ENCODE data around the gene CNIH2.
"Not testable (repeated sequence)": the region's sequence is repeated elsewhere in the genome, so short reads cannot be mapped to it uniquely, and the experiment has no call there.

The CNIH2 gene

DNA sequence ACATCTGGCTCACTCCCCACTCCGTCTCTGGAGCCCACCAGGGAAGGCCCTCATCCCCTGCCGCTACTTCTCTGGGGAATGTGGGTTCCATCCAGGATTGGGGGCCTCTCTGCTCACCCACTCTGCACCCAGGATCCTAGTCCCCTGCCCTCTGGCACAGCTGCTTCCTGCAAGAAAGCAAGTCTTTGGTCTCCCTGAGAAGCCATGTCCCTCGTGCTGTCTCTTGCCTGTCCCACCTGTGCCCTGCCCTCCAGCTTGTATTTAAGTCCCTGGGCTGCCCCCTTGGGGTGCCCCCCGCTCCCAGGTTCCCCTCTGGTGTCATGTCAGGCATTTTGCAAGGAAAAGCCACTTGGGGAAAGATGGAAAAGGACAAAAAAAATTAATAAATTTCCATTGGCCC lies 911 bp upstream of the CNIH2 start:
- not testable (repeated sequence) for DNase-seq (ENCODE audit: low read depth)

DNA sequence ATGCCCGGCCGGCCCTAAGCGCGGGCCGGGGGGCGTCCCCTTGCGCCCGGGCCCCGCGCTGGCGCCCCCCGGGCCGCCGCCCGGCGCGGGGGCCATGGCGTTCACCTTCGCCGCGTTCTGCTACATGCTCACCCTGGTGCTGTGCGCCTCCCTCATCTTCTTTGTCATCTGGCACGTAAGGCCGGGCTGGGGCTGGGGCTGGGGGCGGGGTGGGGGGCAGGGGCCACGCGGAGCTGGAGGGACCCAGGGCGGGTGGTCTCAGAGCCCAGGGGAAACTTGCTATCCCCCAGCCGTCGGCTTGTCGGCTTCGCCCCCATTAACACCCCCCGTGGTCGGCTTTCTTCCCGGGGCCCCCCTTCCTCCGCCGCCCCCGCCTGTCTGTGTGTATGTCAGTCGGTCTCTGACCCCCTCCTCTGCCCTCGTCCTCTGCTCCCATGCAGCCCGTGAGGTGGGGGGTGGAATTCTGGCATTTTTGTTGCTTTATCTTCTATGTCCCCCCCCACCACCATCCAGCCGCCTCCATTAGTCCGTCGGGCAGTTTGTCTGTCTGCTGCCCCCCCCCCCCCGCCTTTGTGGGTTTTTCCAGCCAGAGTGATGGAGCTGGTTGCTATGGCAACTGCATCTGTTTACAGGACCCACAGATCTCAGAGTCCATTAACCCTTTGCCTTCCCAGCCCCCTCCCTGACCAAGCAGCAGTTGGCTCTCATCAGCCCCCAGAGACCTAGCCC lies 552 bp downstream of the CNIH2 start:
- no peak for DNase-seq (ENCODE audit: low read depth)

DNA sequence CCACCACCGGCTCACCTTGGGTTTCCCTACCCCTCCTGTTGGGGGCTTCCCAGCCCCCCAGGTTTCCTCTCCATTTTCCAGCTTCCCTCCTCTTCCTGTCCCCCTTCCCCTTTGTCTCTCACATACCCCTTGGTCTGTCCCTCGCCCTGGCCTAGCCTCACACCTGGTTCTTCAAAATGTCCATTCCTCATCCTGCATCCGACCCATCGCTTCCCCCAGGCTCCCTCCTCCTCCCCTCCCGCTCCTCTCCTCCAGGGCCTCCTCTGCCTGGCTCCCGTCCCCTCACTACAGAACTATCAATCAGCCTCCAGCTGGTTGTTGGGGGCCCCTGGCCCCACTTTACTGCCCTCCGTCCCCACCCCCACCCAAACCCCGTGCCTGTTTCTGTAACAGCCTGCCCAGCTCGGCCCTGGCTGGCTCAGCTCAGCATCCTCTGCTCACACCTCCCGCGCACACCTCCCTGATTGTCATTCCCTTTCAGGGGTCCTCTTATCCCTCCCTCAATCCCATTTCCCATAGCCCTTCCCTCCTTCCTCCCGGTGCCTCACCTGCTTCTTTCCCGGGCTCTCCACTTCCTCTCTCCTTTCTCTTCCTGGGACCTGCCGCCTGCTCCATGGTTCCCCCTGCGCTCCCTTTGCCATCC lies 1.2 kb downstream of the CNIH2 start:
- no peak for DNase-seq (ENCODE audit: low read depth)

DNA sequence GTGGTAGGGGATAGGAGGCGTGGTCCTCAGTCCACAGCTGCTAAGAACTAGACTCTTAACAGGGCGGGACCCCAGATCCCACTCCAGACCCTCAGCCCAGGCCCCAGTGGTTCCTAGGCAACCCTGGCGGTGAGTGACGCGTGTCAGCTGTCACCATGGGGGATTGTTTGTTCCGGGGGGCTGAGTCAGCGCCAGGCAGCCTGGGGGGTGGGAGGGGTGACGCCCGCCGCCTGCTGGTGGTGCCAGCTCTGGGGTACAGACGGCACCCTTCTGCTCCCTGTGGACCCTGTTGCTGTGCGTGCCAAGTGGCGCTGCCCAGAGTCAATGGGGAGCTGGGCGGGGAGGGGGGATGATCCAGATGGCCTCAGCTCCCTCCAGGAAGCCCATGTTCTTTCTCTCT lies 2.5 kb downstream of the CNIH2 start:
- no peak for DNase-seq (ENCODE audit: low read depth)

DNA sequence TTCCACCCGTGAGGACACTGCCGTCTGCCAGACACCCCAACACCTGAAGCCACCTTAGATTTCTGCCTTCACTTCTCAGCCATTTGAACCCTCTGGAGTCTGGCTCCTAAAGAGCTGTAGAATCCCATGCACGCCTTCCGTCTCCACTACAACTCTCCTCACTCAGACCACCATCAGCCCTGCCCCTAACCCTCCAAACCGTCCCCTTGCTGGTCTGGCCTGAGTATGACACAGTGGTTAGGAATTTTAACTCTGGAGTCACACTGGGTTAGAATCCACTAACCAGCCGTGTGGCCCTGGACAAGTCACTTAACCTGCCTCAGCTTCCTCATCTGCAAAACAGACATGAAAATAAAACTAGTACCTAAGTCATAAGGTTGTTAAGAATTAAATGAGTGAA lies 3.0 kb downstream of the CNIH2 start:
- DNase-seq (ENCODE audit: low read depth) = no peak

DNA sequence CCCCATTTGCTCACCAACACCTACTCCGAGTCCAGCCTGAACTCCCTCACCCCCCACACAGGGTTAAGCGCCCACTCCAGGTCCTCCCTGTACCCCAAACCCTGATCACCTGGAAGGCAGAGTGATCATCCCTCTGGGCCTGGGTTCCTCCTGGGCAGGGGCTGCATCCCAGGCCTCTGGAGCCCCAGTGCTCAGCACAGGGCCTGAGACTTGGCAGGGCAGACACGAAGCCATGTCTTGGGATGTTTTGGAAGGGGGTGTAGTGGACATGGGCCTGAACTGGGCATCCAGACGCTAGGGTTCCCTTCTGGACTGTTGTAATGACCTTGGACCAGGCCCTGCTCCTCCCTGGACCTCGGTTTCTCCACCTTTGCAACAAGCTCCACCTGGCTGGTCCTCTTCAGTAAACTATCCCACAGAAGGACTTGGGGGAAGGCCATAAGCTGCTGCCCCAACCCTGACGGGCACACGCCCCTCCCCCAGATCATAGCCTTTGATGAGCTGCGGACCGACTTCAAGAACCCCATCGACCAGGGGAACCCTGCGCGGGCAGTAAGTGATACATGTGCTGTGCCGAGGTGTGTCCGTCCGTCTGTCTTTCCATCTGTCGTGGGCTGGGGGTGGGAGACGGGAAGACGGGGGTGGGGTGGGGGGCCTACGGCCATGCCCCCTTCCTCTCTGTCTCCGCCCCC lies 3.9 kb downstream of the CNIH2 start:
- DNase-seq (ENCODE audit: low read depth) = no peak

DNA sequence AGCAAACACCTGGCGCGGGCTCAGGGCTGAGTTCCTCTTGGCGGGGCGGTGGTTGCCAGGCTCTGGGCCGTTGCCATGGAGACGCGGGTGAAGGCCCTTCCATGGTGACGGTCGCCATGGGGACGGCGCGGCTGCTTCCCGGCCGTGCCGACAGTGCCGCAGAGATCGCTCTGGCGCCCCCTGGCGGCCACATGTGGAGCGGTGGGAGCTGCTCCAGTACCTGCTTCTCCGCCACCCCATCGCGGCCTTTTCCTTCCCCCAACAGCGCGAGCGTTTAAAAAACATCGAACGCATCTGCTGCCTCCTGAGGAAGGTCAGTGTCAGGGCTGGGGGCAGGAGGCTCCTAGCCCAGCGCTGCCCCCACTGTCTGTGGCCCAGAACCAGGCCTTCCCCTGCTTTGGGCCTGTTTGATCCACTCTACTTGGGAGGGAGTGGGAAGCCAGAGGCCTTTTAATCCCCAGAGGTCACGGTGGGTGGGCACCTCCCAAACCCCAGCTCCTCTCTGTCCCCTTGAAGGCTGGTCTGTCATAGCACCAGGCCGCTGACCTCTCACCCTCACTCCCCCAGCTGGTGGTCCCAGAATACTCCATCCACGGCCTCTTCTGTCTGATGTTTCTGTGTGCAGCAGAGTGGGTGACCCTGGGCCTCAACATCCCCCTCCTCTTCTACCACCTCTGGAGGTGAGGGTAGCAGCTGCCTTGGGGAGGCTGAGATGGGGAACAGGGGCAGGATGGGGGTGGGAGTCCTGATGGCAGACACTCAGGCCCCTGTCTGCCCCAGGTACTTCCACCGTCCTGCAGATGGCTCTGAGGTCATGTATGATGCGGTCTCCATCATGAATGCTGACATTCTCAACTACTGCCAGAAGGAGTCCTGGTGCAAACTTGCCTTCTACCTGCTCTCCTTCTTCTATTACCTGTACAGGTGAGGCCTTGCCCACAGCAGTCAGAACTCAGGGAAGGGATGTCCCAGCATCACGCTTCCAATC lies 4.8 kb downstream of the CNIH2 start:
- peak; percentile 100 for DNase-seq (ENCODE audit: low read depth)

DNA sequence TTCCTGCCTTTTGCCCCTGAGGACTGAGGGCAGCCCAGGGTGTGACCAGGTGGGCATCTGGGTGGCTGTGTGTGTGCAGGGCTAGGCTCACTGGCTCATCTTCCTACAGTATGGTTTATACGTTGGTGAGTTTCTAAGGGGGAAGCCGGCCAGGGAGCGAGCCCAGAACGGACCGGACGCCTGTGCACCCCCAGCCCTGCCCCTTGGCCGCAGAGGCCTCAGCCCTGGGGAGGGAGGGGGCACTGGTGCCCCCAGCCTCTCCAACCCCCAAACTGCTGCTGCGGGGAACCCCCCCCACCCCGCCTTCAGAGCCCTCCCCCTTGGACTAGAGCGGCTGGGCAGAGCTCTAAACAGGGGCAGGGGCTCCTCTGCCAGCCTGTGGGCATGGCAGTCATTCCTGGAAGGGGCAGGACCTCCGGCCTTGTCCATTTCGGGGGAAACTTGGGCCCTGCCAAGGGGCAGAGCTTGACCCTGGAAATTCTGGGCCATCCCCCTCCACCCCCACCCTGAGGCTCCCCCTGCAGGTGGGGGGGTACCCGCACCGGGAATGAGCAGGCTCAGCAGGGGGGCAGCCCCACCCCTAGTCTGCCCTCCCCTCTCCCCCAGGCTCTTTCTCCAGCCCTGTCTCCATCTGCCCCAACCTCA lies 5.6 kb downstream of the CNIH2 start:
- no peak for DNase-seq (ENCODE audit: low read depth)

DNA sequence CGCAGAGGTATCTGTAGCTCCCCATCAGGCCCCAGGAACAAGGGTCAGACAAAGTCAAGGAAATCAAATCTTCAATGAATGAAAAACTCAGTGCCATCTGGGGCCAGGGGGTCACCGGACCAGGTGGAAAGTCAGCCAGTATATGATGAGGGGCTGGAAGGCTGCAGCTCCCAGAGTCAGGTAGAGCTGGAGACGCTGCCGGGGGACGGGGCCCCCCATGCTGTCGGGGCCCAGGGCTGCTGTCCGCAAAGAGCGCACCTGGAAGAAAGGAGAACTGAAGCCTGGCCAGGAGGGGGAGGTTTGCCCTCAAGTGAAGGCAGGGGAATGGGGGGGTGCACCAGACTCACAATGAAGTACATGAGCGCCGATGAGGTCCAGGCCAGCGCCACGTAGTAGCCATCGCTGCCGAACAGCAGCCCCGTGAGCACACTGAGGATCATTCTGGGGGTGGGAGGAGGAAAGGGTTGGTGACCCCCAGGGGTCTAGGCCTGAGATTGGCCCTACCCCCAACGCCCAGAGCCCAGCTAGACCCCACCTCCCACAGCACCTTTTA lies 6.6 kb downstream of the CNIH2 start:
- DNase-seq (ENCODE audit: low read depth) = no peak

DNA sequence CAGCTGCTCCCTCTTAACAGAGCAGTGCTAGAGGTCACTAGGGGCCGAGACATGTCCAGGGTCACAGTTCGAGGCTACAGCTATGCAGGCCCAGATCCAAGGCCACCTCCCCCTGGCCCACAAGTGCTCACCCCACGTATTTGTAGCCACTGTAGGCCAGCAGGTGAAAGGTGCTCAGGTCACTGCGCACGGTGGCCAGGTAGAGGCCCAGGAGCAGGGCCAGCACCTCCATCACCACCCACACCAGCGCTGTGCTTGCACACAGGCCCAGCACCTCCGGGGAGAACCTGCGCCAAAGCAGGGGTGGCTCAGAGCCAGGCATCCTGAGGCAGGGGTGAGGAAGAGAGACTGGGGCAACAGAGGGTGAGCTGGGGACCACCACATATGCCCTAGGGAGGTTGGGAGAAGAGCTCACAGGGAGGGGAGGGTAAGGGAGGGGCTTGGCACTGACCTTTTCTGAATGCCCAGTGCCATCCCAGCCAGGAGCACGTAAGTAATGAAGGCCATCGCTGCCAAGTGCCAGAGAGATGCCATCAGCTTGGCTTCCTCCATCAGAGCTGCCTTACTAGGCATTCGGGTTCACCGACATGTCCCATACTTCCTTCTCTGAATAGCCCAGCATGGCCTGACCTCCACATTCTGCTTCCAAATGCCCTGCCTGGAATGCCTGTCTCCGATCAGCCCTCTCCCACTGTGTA lies 7.4 kb downstream of the CNIH2 start:
- DNase-seq (ENCODE audit: low read depth) = no peak

DNA sequence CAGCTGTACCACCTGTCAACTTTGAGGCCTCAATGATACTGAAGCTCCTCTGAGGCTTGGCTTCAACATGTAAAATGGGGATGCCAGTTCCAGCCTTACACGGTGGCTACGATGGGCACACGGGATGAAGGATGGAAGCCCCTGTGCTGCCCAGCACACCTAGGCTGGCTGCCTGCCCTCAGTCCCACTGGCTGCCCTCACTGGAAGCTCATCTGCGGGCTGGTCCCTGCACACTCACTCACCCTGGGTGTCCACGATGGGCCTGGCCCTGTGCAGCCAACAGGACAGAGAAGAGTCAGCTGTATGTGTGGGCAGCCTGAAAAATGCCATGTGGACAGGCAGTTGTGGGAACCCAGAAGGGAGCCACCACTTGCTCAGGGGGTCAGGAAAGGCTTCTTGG lies 8.7 kb downstream of the CNIH2 start:
- DNase-seq (ENCODE audit: low read depth) = no peak

DNA sequence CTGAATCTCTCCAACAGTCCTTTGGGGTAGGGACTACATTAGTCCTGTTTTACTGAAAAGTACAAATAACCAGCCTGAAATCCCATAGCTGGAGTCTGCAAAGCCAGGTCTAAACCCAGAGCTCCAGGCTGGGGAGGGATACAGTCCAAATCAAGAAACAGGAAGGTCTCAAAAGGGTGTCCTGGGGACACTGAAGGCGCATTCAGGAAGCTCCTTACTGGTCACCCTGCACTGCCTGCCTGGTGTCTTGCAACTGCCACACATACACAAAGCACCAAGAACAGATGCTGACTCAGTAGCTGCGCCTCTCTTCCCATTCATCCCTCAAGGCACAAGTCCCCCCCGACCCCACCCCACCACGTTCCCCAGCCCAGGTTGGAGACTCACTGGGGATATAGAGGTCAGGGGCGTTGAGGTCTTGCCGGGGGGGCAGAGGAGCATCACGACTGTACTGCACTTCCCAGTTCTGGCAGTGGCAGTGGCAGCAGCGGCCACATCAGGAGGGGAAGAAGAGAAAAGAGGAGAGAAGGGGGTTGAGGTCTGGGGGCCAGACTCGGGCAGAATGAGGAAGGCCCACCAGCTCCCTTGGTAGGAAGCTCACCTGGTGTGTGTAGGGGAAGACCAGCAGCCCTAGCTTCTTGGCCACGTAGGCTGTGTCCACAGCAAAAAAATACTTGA lies 9.4 kb downstream of the CNIH2 start:
- no peak for DNase-seq (ENCODE audit: low read depth)

DNA sequence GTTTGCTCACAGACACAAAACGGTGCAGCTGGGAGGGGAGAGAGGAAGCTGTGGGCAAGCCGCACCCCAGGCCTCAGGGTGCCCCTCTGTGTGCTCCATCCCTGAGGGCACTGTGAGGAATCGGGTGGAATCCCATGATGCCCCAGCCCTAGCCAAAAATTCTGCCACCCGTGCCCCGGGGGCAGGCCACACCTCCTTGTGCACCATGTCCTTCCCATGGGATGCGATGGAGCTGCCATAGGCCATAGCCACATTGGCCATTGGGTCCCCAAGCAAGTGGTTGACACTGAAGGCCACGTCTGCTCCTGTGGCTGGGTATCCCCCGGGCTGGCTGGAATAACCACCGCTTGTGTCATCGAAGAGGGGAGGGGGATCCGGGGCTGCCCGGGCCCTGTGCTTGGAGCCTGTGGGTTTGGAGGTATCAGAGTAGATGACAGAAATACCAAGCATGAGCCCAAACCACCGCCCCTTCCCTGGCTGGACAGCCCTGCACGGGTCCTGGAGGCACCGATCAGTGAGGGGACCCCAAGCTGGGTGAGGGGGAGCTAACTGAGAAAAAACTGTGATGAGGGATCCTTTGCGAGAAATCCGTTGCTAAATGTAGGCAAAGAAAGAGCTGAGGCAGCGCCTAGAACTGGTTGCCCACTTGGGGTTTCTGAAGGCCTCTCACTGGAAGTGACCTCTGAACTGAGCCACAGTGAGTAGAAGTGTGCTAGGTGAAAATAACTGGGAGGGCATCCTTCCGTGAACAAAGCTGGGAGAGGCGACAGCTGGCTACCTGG lies 10.1 kb downstream of the CNIH2 start:
- DNase-seq (ENCODE audit: low read depth) = no peak

DNA sequence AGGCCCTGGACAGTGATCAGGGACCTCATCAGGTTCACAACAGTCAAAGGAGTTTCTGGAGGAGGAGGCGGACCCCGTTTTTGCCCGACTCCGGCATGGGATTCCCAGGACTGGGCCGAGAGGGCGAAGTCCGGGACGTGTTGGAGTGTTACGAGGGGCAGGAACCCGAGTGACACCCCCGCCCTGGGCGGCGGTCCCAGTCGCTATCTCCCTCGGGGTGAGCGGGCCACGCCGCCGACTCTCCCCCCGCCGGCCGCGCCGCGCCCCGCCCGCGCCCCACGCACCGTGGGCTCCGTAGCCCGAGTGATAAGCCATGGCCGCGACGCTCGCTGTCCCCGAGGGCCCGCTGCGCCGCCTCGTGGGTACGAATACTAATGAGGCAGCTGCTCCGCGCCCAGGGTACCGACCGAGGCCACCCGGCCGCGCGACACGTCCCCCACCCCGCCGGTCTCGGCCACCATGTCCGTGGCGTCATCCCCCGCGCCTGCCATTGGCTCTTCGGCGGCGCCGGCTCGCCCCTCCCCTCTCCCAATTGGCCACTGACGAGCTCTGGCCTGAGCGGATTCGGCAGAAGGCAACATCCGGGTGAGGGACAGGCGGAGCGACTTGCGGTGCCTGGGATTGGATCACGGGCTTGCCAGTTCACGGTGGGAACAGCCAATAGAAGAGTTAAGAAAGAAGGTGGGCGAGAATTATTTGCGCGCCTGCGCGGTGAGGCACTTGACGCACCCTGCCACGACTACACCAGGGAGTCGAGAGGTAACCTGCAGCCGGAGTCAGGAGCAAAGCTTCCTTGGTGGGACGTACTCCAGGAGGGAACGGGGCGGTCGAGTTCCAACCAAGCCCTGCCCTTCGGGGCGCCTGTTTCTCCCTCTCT lies 10.9 kb downstream of the CNIH2 start, which contains the start of gene YIF1A:
YIF1A (minus strand) TSS at position 473 of the 877 bp plus-strand sequence; CDS start at position 315, 158 bp downstream.
- peak; percentile 98 for DNase-seq (ENCODE audit: low read depth)

DNA sequence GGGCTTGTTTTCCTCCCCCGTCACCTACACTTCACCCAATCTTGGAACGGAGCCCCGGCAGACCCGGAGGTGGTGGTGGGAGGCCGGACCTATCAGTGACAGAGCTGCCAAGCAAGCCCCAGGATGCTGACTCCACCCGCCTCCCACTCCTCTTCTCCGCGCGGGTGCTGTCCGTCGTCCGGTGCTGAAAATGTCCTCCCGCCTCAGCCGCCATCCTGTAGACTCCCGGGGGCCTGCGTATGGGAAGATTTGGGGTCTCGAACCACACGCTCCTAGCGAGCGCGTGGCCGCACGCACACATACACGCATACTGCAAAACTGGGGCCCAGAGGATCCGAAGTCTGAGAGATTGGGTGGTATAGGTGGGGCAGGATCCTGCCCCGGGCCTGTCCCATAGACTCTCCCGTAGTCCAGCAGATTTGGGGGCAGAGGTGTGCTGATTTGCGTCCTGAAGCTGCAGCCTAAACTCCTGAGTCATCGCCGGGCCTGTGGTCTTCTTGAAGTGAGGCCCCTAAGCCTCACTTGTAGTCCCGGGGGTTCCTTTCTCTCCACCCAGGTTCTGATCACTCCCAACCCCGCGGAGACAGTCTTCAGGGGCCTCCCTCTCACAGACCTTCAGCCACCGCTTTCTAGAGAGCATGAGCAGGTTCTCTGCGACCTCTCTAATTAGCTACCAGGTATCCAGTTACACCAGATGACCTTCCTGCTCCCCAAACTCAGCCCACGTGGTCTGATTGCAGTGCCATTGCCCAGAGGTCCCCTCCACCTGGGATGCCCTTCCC lies 11.8 kb downstream of the CNIH2 start:
- peak; percentile 73 for DNase-seq (ENCODE audit: low read depth)

DNA sequence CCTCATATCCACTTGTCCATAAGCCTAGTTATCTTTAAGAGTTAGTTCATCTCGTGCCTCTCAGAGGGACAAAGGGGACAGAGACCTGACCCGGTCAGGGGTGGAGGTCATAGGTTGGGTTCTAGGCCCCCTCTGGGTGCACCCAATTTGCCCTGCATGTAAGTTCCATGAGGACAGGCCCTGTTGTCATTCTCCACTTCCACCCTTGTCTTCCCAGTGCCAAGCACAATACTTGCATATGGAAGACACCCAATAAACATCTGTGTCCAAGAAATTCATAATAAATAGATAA lies 12.3 kb downstream of the CNIH2 start:
- no peak for DNase-seq (ENCODE audit: low read depth)

DNA sequence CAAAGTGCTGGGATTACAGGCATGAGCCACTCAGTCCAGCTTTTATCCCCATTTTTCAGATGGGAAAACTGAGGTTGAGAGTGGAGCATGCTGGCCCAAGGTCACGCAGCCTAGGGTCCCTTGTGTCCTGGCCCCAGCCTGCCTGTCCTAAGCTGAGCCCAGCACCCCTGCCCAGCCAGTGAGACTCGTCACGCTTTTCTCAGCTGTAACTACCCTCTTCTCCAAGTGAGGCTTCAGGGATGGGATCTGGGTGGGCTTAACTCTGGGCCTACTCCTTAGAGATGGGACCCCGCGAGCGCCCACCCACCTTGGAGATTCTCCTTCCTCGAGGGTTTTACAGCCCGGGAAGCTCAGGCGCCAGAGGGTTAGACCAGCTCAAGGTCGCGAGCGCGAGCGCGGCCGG lies 13.3 kb downstream of the CNIH2 start:
- DNase-seq (ENCODE audit: low read depth) = no peak

Measured in activated gamma-delta T cell treated with anti-CD3 and anti-CD28 coated beads, Interleukin-2, amount 50 U/mL, for 16 hours (primary cell).